Brain microvascular endothelial cell (primary cell): ENCODE data around the gene KPNA2.
"Not testable (repeated sequence)": the region's sequence is repeated elsewhere in the genome, so short reads cannot be mapped to it uniquely, and the experiment has no call there.

Experiments used
- DNase-seq: peaks from one replicate; pipeline ENCODE4 v3.0.0-alpha.2; 2020
- H3K27ac ChIP-seq: fragments of 250-450 bp; sonication (Bioruptor Pico); 2 replicates; pipeline ENCODE4 v1.5.1; 2020; ENCODE audit warnings: mild to moderate bottlenecking, moderate library complexity
- H3K27me3 ChIP-seq: fragments of 250-450 bp; sonication (Bioruptor Pico); replicated peaks from 2 replicates; pipeline ENCODE4 v1.5.1; 2020; ENCODE audit warnings: mild to moderate bottlenecking
- H3K36me3 ChIP-seq: fragments of 250-450 bp; sonication (Bioruptor Pico); replicated peaks from 2 replicates; pipeline ENCODE4 v1.5.1; 2020; ENCODE audit warnings: mild to moderate bottlenecking
- H3K4me3 ChIP-seq: 2 replicates; pipeline ENCODE4 v1.5.1; 2011; ENCODE audit warnings: low read depth, mild to moderate bottlenecking, control low read depth, low read length, moderate library complexity
- CTCF ChIP-seq: IDR thresholded peaks from 2 replicates; pipeline ENCODE4 v1.5.1; 2011; ENCODE audit warnings: low read depth, mild to moderate bottlenecking, moderate library complexity, low read length, control low read depth, inconsistent platforms; ENCODE audit errors: missing control alignments
- in situ Hi-C: cut with HindIII; loops from 2 replicates; pipeline ENCODE4 v1.10.0; 2017; ENCODE audit warnings: low sequenced_read_pairs, low pct_ligation_motif_present

KPNA2 gene

GRCh38 chr17:68006797-68007196 is 28.7 kb upstream of the KPNA2 start:
- in situ Hi-C loops, result no loop called here
- no peaks in the 10 kb centered on the region for H3K27me3 ChIP-seq
- TF ChIP-seq CTCF, result no peak
- no peaks in the 10 kb centered on the region for H3K36me3 ChIP-seq
- H3K4me3 ChIP-seq, result no peak overlapping the region
- no peak for DNase-seq
- H3K27ac ChIP-seq, result no peak overlapping the region

DNA sequence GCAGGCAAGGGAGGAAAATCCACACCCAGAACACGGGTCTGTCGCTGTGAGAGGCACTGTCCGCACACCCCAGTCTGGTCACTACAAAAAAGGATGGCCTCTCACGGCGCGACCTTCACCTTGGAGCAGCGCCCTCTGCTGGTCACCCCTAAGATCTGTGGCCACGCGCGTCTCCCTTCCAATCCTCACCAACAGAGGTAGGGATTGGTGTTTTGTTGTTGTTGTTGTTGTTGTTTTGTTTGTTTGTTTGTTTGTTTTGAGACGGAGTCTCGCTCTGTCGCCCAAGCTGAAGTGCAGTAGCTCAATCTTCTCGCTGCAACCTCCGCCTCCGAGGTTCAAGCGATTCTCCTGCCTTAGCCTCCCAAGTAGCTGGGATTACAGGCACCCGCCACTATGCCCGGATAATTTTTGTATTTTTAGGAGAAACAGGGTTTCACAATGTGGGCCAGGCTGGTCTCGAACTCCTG is 24.3 kb upstream of the KPNA2 start:
- no peak for DNase-seq
- H3K36me3 ChIP-seq, result no peaks in the 10 kb centered on the region
- in situ Hi-C loops, result no loop called here
- H3K27ac ChIP-seq, result no peak overlapping the region
- H3K27me3 ChIP-seq, result no peaks in the 10 kb centered on the region
- TF ChIP-seq CTCF, result peak; percentile 80
- no peak overlapping the region for H3K4me3 ChIP-seq

GRCh38 chr17:68013385-68013784 is 22.1 kb upstream of the KPNA2 start:
- no peak for TF ChIP-seq CTCF
- in situ Hi-C loops, result no loop called here
- no peak overlapping the region for H3K4me3 ChIP-seq
- H3K27me3 ChIP-seq, result no peaks in the 10 kb centered on the region
- no peak overlapping the region for H3K27ac ChIP-seq
- DNase-seq, result no peak
- H3K36me3 ChIP-seq, result no peaks in the 10 kb centered on the region

DNA sequence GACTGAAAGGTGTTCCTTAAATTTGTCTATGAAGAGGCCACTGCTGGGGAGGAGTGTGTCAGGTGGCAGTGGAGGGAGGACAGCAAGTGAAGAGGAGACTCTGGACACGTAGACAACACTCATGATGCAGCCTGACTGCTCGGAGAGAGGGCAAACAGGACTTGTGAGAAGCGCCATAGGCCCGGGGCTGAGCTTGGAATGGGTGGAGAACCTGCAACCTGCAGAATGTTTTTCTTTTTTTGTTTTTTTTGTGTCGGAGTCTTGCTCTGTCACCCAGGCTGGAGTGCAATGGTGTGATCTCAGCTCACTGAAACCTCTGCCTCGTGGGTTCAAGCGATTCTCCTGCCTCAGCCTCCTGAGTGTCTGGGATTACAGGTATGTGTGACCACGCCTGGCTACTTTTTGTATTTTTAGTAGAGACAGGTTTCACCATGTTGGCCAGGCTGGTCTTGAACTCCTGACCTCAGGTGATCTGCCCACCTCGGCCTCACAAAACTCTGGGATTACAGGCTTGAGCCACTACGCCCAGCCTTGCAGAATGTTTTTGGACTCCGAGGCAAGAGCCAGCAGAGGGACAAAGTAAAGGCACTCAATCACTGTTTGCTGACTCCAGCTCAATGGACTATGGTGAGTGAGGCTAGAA is 20.3 kb upstream of the KPNA2 start:
- Histone ChIP-seq H3K27ac (no peak overlapping the region), H3K4me3 (no peak overlapping the region), H3K27me3 (no peaks in the 10 kb centered on the region), H3K36me3 (no peaks in the 10 kb centered on the region)
- no peak for DNase-seq
- in situ Hi-C loops, result no loop called here
- TF ChIP-seq CTCF, result no peak

DNA sequence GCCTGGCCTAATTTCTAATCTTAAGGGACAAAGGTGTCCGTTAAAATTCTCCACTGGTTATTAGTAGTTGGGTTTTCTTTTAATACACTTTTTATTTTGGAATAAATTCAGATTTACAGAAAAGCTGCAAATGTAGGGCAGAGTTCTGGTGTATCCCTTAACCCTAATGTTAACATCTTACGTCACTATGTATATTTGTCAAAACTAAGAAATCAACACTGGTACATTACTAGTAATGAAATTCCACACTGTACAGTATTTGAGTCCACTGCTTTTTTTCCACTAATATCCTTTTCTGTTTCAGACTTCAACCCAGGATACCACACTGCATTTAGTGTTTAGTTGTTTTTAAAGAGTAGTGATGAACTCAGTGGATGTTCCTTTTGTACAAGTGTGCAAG is 18.7 kb upstream of the KPNA2 start:
- H3K36me3 ChIP-seq, result no peaks in the 10 kb centered on the region
- H3K4me3 ChIP-seq, result no peak overlapping the region
- in situ Hi-C loops, result no loop called here
- DNase-seq, result no peak
- no peak for TF ChIP-seq CTCF
- H3K27ac ChIP-seq, result no peak overlapping the region
- no peaks in the 10 kb centered on the region for H3K27me3 ChIP-seq

DNA sequence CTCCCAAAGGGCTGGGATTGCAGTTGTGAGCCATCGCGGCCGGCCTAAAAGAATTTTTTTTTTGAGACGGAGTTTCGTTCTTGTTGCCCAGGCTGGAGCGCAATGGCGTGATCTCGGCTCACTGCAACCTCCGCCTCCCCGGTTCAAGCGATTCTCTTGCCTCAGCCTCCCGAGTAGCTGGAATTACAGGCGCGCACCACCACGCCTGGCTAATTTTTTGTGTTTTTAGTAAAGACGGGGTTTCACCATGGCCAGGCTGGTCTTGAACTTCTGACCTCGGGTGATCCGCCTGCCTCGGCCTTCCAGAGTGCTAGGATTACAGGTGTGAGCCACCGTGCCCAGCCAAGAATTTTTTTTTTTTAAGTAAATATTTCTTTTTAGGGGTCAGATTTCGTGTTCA is 17.0 kb upstream of the KPNA2 start:
- H3K27ac ChIP-seq, H3K36me3 ChIP-seq, DNase-seq, in situ Hi-C loops, H3K4me3 ChIP-seq, H3K27me3 ChIP-seq: not testable (repeated sequence)
